ENCODE data around the gene IL1RL2. TPM values are rescaled to one million over a fixed set of nuclear protein-coding genes. Genes with fewer than 3 reads are reported as not detected.

The IL1RL2 gene
- total and polyA plus RNA-seq, 2 of the 8 experiments (the other 6 are each of a cell fraction or from before 2014, with no cell fraction given): not detected

DNA sequence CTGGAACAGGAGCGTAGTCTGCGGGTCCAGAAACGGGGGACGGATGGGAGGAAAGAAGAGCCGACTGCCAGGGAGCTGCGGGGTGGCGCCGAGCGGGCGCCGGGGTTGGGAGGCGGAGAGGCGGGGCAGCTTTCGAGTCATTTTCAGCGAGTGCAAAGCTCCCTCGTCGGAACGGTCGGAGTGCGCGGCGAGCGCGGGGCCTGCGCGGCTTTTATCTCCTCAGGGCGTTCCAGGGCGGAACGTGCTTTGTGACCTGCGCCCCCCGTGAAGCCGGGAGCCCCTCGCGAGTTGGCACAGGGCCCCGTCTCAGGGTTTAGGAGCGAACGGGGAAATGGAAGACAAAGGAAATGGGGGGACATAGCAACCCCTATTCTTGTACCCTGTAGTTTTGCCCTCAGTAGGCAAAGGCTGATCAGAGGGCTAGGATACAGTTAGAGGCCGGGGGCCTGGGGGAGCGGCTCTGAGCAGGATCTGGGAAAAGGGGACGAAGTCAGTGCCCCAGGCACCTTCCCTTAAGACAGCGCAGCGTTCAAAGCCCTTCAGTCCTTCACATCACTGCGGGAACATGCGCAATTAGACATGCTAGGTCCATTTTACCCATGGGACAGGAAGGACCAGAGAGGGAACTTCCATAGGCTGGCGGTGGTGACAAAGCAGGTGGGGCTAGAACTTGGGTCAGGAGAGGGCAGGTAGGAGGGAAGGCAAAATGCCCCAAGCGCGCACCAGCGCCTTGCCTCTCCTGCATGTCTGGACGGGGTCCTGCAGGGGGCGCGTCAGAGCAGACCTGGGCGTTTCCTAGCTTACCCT is 64.4 kb downstream of the IL1RL2 start (continued):
- TF ChIP-seq, protein P1, sequence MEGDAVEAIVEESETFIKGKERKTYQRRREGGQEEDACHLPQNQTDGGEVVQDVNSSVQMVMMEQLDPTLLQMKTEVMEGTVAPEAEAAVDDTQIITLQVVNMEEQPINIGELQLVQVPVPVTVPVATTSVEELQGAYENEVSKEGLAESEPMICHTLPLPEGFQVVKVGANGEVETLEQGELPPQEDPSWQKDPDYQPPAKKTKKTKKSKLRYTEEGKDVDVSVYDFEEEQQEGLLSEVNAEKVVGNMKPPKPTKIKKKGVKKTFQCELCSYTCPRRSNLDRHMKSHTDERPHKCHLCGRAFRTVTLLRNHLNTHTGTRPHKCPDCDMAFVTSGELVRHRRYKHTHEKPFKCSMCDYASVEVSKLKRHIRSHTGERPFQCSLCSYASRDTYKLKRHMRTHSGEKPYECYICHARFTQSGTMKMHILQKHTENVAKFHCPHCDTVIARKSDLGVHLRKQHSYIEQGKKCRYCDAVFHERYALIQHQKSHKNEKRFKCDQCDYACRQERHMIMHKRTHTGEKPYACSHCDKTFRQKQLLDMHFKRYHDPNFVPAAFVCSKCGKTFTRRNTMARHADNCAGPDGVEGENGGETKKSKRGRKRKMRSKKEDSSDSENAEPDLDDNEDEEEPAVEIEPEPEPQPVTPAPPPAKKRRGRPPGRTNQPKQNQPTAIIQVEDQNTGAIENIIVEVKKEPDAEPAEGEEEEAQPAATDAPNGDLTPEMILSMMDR (IDR thresholded peaks at IDR 0.05; ENCODE audit: control extremely low read depth in 1 of 3, insufficient read depth in 1 of 3, low read depth in 1 of 3, low read length in 3 of 3): peak; percentile 55 to 73 (median 71)
